HL-60/S4 treated with retinoic acid at 250 ng/mL for 4 days and 3 days (cell line): ENCODE data around the gene DNASE2B.

Experiments
- in situ Hi-C: fragments of 300-500 bp; cut with MboI; formaldehyde crosslinking; loops from 2 replicates; pipeline ENCODE4 v1.7.0; 2022; ENCODE audit warnings: low sequenced_read_pairs

Gene DNASE2B

DNA sequence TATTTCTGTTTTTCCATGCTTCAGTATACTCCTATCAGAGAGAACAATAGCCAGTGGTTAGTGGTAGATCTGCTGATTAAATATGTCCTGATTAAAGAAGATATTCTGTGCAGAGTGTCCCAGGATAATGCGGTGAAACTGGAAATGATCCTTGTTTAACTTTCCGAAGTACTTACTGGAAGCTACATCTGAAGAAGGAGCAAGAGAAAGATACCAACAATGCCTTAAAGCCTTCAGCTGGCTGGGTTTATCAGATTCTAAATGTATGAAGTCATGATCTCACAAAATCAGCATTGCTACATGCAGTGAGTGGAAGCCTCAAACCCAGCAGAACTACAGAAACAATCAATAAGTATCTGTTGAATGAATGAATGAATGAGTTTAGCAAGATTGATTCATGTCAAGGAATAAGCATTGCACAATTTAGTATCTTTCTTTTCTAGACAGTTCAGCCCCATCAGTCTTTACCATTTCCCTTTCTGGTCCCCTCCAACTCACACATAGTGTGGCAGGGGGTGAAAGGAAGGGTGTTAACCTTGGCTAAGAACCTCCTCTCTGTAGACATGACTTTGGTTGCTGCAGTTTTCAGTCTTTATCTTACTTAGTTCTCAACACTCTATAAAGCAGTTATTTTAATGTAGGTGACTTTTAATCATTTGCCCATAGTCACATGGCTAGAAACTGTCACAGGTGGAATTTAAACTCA is 24.7 kb upstream of the DNASE2B start:
- in situ Hi-C loops, result no loop called here

- in situ Hi-C loops, result no loop called here
Observed at GRCh38 chr1:84374991-84375696, 23.1 kb upstream of the DNASE2B start.

GRCh38 chr1:84376000-84376910 is 22.0 kb upstream of the DNASE2B start:
- in situ Hi-C loops, result no loop called here

GRCh38 chr1:84377480-84378095 is 20.7 kb upstream of the DNASE2B start:
- in situ Hi-C loops, result no loop called here

DNA sequence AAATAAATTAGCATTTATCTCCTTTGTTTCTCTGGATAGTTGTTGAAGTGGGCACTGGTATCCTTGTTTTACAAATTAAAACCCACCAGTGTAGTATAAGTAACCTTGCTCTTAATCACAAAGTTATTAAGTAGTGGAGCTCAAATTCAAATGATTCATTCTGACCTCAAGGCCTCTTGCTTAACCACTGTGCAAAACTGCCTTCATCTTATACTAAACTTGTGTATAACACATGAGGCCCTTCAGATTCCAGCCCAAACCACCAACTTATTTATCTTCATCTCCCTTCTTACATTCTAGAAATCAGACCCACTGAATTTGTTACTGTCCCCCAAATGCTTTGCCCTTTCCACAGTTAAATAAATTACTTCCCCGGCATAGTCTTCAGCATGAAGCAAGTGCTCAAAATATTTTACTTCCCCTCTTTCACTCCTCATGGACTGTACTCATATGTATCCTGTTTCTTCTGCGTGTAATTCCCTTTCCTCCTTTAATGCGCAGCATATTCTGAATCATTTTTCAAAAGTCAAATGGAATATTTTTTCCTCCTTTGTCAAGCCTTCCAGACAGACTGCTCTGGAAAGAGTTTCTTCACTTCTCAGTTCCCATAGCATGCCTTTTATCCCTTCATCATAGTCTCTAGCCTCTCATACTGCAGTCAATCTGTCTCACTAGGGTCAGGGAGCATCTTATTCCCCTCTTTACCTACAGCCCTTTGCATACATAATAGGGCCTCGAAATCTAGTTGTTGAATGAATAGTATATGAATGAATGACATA is 19.0 kb upstream of the DNASE2B start:
- in situ Hi-C loops, result no loop called here

DNA sequence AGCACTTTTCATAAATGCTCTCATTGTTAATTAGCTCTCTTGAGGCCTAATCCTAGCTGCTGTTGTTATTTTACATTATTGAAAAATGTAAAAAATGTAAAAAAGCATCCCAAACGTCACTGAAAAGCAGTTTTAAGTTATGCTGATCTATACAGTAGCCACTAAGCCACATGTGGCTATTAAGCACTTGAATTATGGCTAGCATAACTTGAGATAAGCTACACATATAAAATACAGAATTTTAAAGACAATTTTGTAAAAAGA is 18.4 kb upstream of the DNASE2B start:
- in situ Hi-C loops, result no loop called here

DNA sequence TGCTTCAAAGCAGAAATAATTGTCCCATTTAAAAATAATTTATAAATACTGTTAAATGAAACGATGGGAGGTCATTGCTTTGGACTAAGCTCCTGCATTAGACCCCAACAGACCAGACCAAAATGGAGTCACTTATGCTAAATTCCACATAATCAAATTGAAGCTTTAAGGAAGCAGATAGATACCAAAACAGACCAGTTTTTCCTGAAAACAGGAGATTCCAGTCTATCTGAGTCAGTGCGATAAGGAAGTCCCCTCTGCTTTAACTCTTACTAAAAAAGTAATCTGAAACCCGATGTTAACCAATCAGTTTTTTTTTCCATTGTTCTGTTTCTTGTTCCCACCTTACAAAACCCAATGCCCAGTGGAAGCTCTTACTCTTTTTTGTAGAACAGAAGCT is 16.2 kb upstream of the DNASE2B start:
- in situ Hi-C loops, result no loop called here

GRCh38 chr1:84385347-84385746 is 12.9 kb upstream of the DNASE2B start:
- in situ Hi-C loops, result no loop called here

GRCh38 chr1:84386716-84387479 is 11.4 kb upstream of the DNASE2B start:
- in situ Hi-C loops, result no loop called here

DNA sequence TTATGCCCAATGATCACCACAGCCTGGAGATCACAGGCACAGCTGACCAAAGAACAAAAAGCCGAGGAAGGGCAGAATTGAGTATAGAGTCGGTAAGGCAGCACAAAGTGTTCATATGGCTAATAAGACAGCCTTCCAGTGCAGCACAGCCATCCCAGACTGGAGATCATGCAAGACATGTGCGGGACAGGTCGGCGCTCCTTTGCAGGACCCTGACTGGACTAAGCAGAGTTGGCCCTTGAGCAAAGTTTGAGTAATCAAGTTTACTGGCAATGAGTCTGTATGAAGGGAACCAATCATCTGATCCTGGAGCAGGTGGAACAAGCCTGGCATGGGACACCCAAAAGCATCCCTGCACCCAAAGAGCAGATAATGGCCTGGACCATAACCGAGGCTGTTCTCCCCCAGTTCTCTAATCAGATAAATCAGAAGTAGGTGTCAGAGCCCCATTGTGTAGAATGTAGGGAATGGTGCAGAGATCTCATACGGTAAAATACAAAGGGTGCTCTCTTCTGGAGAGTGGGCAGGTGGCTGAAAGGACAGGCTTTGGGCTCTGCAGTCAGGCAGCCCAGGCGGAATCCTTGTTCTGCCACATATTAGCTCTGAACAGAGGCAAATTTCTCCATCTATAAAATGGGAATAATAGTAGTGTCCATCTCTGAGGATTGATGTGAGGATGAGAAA is 10.7 kb upstream of the DNASE2B start:
- in situ Hi-C loops, result no loop called here

DNA sequence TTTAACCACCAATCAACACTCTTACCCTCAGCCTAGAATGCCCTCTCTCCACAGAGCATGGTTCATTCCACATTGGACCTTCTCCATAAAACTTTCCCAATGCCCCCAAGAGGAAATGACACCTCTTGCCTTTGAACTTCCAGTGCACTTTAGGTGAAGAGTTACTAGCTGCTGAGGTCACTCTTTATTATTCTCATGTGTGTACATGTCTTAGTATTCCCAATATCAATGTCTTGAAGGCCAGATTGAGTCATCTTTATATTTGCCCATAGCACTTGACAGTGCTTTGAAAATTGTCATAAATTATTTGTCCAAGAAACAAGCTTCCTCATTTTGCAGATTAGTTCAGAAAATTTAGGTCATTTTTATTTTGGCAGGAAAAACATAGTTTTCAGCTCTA is 8.1 kb upstream of the DNASE2B start:
- in situ Hi-C loops, result no loop called here

DNA sequence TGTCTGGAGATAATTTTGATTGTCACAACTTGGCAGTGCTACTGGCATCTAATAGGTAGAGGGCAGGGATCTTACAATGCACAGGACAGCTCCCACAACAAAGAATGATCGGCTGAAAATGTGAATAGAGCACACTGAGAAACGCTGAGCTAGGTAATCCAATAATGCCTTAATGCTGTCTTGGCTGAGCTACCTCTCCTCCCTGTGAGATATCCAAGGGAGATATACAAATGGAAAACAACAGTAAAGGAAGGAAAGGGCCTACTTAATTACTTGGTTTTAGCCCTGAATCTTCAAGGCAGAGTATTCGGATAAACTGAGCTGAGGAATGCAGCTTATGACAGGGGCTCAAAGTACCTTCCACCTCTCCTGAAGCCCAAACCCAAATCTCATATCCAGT is 2.9 kb downstream of the DNASE2B start:
- in situ Hi-C loops, result no loop called here

DNA sequence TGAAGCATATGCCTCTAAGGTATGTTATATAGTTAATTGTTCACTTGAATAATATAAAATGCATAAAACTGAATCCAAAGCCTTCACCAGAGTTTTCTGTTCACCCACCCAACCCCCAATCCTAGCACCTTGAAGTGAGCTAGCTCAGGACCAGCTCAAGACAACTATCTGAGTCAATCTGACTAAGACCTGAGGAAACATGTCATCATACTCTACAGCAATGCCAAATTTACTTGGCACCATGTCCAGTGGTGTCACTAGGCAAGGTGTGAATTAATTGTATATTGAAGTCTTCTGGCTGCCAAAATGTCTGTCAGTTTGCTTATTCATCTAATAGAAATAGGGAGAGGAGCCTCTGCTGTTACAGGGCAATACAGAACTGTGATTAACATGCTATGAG is 3.8 kb downstream of the DNASE2B start:
- in situ Hi-C loops, result no loop called here

- in situ Hi-C loops, result no loop called here
Observed at GRCh38 chr1:84402501-84402900, 4.2 kb downstream of the DNASE2B start.

DNA sequence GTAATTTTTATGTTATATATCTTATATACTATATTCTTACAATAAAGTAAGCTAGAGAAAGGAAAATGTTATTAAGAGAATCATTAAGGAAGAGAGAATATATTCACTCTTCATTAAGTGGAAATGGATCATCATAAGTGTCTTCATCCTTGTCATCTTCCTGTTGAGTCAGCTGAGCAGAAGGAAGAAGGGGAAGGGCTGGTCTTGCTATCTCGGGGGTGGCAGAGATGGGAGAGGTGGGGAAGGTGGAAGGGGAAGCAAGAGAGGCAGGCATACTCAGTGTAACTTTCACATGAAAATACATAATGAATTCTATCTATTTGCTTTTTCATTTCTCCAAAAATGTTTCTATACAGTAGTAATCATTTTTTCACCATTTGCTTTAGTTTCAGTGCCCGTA is 5.1 kb downstream of the DNASE2B start:
- in situ Hi-C loops, result no loop called here

DNA sequence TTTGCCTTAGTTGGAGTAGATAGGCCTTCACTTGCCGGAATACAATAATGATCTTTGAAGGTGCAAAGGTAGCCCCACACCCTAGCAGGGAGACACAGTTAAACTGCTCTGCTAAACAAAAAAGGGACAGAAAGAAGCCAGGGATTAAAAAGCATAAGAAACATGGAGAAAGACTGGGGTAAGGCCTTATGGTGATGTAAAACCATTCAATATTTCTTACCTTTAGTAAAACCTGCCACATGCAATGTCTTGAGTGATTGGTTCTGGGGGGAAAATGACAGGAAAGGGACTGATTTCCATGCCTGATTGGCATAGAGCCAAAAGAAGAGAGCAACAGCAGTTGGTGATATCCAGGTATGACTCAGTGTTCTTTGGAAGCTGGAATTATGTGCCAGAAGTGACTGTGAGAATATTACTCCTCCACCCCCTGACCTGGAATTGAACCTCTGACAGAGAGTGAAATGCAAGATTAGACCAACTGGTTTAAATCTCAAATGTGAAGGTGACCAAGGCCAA is 8.1 kb downstream of the DNASE2B start:
- in situ Hi-C loops, result no loop called here

- in situ Hi-C loops, result no loop called here
Observed at GRCh38 chr1:84407524-84407923, 9.2 kb downstream of the DNASE2B start.

DNA sequence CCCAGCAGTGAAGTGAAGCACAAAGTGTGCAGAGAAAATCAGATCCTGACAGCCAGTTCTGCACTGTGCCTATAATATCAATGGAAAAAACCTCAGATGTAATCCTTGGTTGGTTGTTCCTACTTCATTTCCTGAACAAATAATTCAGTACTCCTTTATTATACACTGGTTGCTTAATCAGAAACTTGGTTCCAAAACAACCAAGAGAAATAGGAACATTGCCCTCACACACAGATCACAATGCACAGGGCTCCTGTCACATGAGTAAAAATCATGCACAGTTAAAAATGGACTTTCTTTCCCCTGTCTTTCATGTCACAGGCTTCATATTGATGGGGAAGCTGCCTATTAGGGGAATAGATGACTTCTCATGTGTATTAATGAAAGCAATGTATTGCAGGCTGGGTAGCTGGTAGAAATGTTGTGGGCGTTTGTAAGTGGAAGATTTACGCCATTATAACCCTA is 9.7 kb downstream of the DNASE2B start:
- in situ Hi-C loops, result no loop called here

DNA sequence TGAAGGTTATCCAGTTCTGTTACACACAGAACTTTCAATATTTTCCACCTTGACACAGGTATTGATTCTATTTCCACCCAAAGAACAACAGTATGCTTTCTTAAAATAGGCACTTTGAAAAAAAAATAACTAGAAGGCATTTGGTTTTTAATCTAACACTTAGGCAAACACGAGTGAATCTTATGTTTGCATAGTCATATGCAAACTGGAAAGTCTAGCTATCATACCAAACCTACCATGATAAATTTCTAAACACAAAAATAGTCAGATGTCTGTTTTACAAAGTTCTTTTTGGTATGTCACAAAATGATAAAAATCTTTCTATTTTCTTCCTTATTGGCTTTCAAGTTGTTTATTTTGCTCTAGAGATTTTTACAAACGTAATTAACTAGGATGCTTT is 11.6 kb downstream of the DNASE2B start:
- in situ Hi-C loops, result no loop called here
